ENCODE measurements around the gene ISCU.

DNA sequence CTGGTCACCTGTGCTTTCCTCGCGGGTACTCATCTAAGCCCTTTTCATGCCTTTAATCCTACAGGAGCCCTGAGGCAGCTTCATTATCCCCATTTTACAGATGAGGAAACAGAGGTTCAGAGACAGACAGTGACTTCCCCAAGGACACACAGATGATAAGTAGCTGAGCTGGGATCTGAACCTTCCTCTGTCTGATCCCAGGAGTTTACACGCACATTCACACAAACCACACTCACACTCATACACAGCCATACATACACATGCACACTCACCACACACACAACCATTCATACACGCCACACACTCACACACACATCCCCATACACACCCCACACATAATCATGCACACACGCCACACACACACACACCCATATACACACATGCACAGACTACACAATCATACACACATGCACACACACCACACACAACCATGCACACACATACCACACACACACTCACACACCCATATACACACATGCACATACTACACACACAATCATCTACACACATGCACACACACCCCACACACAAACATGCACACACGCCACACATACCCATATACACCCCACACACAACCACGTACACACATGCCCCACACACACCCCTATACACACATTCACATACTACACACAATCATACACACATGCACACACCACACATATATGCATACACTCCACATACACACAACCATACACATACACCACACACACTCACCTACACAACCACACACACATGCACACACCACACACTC is 32.7 kb downstream of the ISCU start:
- TF ChIP-seq, protein P1, sequence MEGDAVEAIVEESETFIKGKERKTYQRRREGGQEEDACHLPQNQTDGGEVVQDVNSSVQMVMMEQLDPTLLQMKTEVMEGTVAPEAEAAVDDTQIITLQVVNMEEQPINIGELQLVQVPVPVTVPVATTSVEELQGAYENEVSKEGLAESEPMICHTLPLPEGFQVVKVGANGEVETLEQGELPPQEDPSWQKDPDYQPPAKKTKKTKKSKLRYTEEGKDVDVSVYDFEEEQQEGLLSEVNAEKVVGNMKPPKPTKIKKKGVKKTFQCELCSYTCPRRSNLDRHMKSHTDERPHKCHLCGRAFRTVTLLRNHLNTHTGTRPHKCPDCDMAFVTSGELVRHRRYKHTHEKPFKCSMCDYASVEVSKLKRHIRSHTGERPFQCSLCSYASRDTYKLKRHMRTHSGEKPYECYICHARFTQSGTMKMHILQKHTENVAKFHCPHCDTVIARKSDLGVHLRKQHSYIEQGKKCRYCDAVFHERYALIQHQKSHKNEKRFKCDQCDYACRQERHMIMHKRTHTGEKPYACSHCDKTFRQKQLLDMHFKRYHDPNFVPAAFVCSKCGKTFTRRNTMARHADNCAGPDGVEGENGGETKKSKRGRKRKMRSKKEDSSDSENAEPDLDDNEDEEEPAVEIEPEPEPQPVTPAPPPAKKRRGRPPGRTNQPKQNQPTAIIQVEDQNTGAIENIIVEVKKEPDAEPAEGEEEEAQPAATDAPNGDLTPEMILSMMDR (IDR thresholded peaks at IDR 0.05 in 8 of 11, conservative IDR thresholded peaks at IDR 0.05 in 3 of 11) = no peak
- no peak for TF ChIP-seq POLR2AphosphoS5 (IDR thresholded peaks at IDR 0.05)
